GM12878 (cell line): ENCODE measurements around the gene FAM151A. TPM values are rescaled to one million over a fixed set of nuclear protein-coding genes. Genes with fewer than 3 reads are reported as not detected.

Source experiments
- ATAC-seq: fragments of 200-7000 bp; cut with Tn5 transposase; 3 replicates; pipeline ENCODE4 v1.9.1; 2020; ENCODE audit warnings: mild to moderate bottlenecking, moderate library complexity
- BruUV-seq: library from RNA; stranded (reverse); fragments of 400-500 nt; replicated peaks from 2 replicates; lab custom pipeline; 2021; lab: Mats Ljungman, UMichigan
- CTCF ChIA-PET: fragments of 300-600 bp; sonication (Branson Sonifier 250); formaldehyde crosslinking; extraction: SDS; loops from one replicate; lab custom pipeline; 2021; ENCODE audit warnings: inconsistent platforms; lab: Yijun Ruan, JAX
- POLR2A ChIA-PET: fragments of 350-600 bp; formaldehyde crosslinking; extraction: SDS; loops from one replicate; lab custom pipeline; 2021; ENCODE audit warnings: inconsistent platforms; lab: Charles Lee
- RAD21 ChIA-PET: fragments of 300-600 bp; sonication (Branson Sonifier 250); formaldehyde crosslinking; loops from one replicate; lab custom pipeline; 2023; ENCODE audit warnings: antibody characterized with exemption; ENCODE audit not compliant: unreplicated experiment; lab: Charles Lee
- SMC1A ChIA-PET: fragments of 300-600 bp; sonication (Branson Sonifier 250); formaldehyde crosslinking; loops from one replicate; lab custom pipeline; 2023; ENCODE audit not compliant: unreplicated experiment, uncharacterized antibody; lab: Charles Lee
- DNase-seq: peaks from one replicate; pipeline ENCODE4 v3.0.0-alpha.2; 2011; ENCODE audit warnings: low read depth, low spot score
- FAIRE-seq: peaks from 3 replicates; lab custom pipeline; 2011; peaks lifted over from hg19 to GRCh38; lab: Jason Lieb, UNC
- H2AFZ ChIP-seq: 2 replicates; pipeline ENCODE4 v1.6.0; 2011; ENCODE audit warnings: low read depth, low read length, control low read depth; ENCODE audit not compliant: control insufficient read depth
- H3K27ac ChIP-seq: 2 replicates; pipeline ENCODE4 v1.5.1; 2011; ENCODE audit warnings: control low read depth; ENCODE audit not compliant: control insufficient read depth, insufficient read depth
- H3K27me3 ChIP-seq, 2 experiments: replicated peaks in 1 of 2; 2 replicates each; pipeline versions ENCODE4 v1.6.0 to v1.6.1; 2011; ENCODE audit warnings: low read length in 1 of 2; ENCODE audit not compliant: control insufficient read depth in 2 of 2, insufficient read depth in 2 of 2
- H3K36me3 ChIP-seq, 2 experiments: 2 replicates each; pipeline ENCODE4 v1.5.1; 2011; ENCODE audit warnings: low read length in 1 of 2; ENCODE audit not compliant: control insufficient read depth in 2 of 2, insufficient read depth in 2 of 2
- H3K4me1 ChIP-seq: 2 replicates; pipeline ENCODE4 v1.6.1; 2011; ENCODE audit warnings: mild to moderate bottlenecking, low read length, moderate library complexity, mixed read lengths; ENCODE audit not compliant: control insufficient read depth, insufficient read depth
- H3K4me2 ChIP-seq: 2 replicates; pipeline ENCODE4 v1.6.0; 2011; ENCODE audit warnings: control low read depth; ENCODE audit not compliant: control insufficient read depth, insufficient read depth
- H3K4me3 ChIP-seq: fragments of 200-600 bp; sonication (generic); 2 replicates; pipeline ENCODE4 v1.5.1; 2016
- H3K79me2 ChIP-seq: 2 replicates; pipeline ENCODE4 v1.6.0; 2011; ENCODE audit warnings: low read length; ENCODE audit not compliant: control insufficient read depth, insufficient read depth
- H3K9ac ChIP-seq: 2 replicates; pipeline ENCODE4 v1.8.0; 2011; ENCODE audit warnings: low read length, control low read depth, mixed read lengths; ENCODE audit not compliant: control insufficient read depth, insufficient read depth
- H3K9me3 ChIP-seq: replicated peaks from 3 replicates; pipeline ENCODE4 v1.5.1; 2011; ENCODE audit warnings: mild to moderate bottlenecking, low read length; ENCODE audit not compliant: control insufficient read depth, insufficient read depth
- H4K20me1 ChIP-seq: 2 replicates; pipeline ENCODE4 v1.6.0; 2011; ENCODE audit not compliant: control insufficient read depth, insufficient read depth
- CEBPB ChIP-seq, 2 experiments: fragments of 150-350 bp in 1 of 2; IDR thresholded peaks; 2 replicates each; pipeline ENCODE4 v1.6.1; 2012 to 2014; ENCODE audit warnings: low read depth in 2 of 2, low read length in 2 of 2, borderline replicate concordance in 1 of 2, inconsistent platforms in 1 of 2
- DPF2 ChIP-seq: fragments of 450-650 bp; IDR thresholded peaks from 2 replicates; pipeline ENCODE4 v1.6.1; 2017; ENCODE audit warnings: mild to moderate bottlenecking
- E2F8 ChIP-seq: fragments of 450-650 bp; IDR thresholded peaks from 2 replicates; pipeline ENCODE4 v1.6.1; 2018; ENCODE audit warnings: mild to moderate bottlenecking, low read depth, moderate library complexity; ENCODE audit not compliant: partially characterized antibody
- ESRRA ChIP-seq: IDR thresholded peaks from 2 replicates; pipeline ENCODE4 v1.6.1; 2012; ENCODE audit warnings: mild to moderate bottlenecking, low read length, improper control_type of control experiment
- HCFC1 ChIP-seq: fragments of 150-350 bp; IDR thresholded peaks from 2 replicates; pipeline ENCODE4 v1.6.1; 2014; ENCODE audit warnings: low read length
- IKZF2 ChIP-seq, 2 experiments: fragments of 450-650 bp; IDR thresholded peaks; 2 replicates each; pipeline ENCODE4 v1.6.1; 2017; ENCODE audit warnings: mild to moderate bottlenecking in 2 of 2, moderate library complexity in 2 of 2
- KLF5 ChIP-seq: fragments of 450-650 bp; IDR thresholded peaks from 2 replicates; pipeline ENCODE4 v1.6.1; 2014; ENCODE audit warnings: mild to moderate bottlenecking; ENCODE audit not compliant: partially characterized antibody
- MEF2A ChIP-seq: IDR thresholded peaks from 2 replicates; pipeline ENCODE4 v1.6.1; 2011; ENCODE audit warnings: low read depth, mild to moderate bottlenecking, low read length, moderate library complexity; ENCODE audit not compliant: insufficient read depth
- NKRF ChIP-seq: fragments of 450-650 bp; conservative IDR thresholded peaks from 2 replicates; pipeline ENCODE4 v1.6.1; 2017; ENCODE audit warnings: mild to moderate bottlenecking, moderate library complexity
- RAD51 ChIP-seq: fragments of 450-650 bp; IDR thresholded peaks from 2 replicates; pipeline ENCODE4 v1.6.1; 2016; ENCODE audit warnings: moderate library complexity, mild to moderate bottlenecking, inconsistent platforms
- SP1 ChIP-seq: IDR thresholded peaks from one replicate; pipeline ENCODE4 v1.6.1; 2011; ENCODE audit warnings: low read depth, low read length
- SREBF2 ChIP-seq: IDR thresholded peaks from 2 replicates; pipeline ENCODE4 v1.6.1; 2012; ENCODE audit warnings: mild to moderate bottlenecking, low read length
- STAT3 ChIP-seq: IDR thresholded peaks from 2 replicates; pipeline ENCODE4 v1.6.1; 2011; ENCODE audit warnings: low read depth, low read length, improper control_type of control experiment
- ZBTB40 ChIP-seq: fragments of 450-650 bp; IDR thresholded peaks from 2 replicates; pipeline ENCODE4 v1.6.1; 2016; ENCODE audit warnings: mild to moderate bottlenecking, moderate library complexity, borderline replicate concordance
- ZNF622 ChIP-seq: fragments of 450-650 bp; IDR thresholded peaks from 2 replicates; pipeline ENCODE4 v1.6.1; 2017; ENCODE audit warnings: mild to moderate bottlenecking, inconsistent platforms
- WGBS: methylation state at CpG from one replicate; pipeline ENCODE4 v1.1.6; 2016; ENCODE audit warnings: low lambda C conversion rate; ENCODE audit not compliant: insufficient replicate concordance, insufficient coverage; ENCODE audit errors: missing lambda C conversion rate; 5-methylcytosine and 5-hydroxymethylcytosine counted together
- in situ Hi-C: fragments of 300-500 bp; cut with MboI; formaldehyde crosslinking; loops from 9 replicates; pipeline ENCODE4 v1.14.3; 2018; ENCODE audit warnings: mixed read lengths
- intact Hi-C: fragments of 100-400 bp; cut with micrococcal nuclease; formaldehyde crosslinking; loops from one replicate; pipeline ENCODE4 v1.14.2; 2022; ENCODE audit not compliant: unreplicated experiment
- polyA plus RNA-seq, 11 experiments: library from polyadenylated mRNA; depleted of rRNA in 4 of 11; unstranded in 6 of 11; stranded (reverse) in 5 of 11; fragments of >200 nt; fragmentation: Nextera tagmentation in 4 of 11; fragmentation: Illumina TruSeq in 1 of 11; extraction: Ambion mirVana in 4 of 11; extraction: Trizol in 1 of 11; gene quantifications; 1 replicate in 1 of 11; 2 replicates in 10 of 11; pipeline versions ENCODE4 v1.2.1 to v1.2.3, GENCODE V29; 2011 to 2016; ENCODE audit warnings: inconsistent platforms in 2 of 11, missing spikeins in 2 of 11, low read depth in 1 of 11
- total RNA-seq, 4 experiments: library from RNA; depleted of rRNA in 3 of 4; stranded (reverse); fragments of >200 nt in 3 of 4; fragmentation: Illumina TruSeq in 1 of 4; extraction: Trizol in 1 of 4; gene quantifications; 2 replicates each; pipeline versions ENCODE4 v1.2.1 to v1.2.3, GENCODE V29; 2013 to 2021
- TF ChIP-seq, protein P1 (sequence below): IDR thresholded peaks from 2 replicates; pipeline ENCODE4 v1.6.1; 2011; ENCODE audit warnings: low read depth, low read length, improper control_type of control experiment, borderline replicate concordance

The FAM151A gene
- total and polyA plus RNA-seq, 10 of the 15 experiments (the other 5 are each of a cell fraction or from before 2014, with no cell fraction given): 0.09 to 0.34 (median 0.14) TPM; not detected in 5

GRCh38 chr1:54559771-54560231 lies 63.5 kb downstream of the FAM151A start:
- in situ Hi-C loops (no loop called here), intact Hi-C loops (no loop called here)
- H3K4me3 ChIP-seq: no peak overlapping the region
- 0% methylated on average over 3 of the region's 3 CpGs for WGBS
- H3K79me2 ChIP-seq: no peaks in the 10 kb centered on the region
- no peak overlapping the region for H3K4me2 ChIP-seq
- FAIRE-seq: no peak
- no peak for TF ChIP-seq CEBPB (IDR thresholded peaks at IDR 0.05; ENCODE audit: borderline replicate concordance in 1 of 2, low read depth in 2 of 2, low read length in 2 of 2)
- TF ChIP-seq RAD51: no peak
- no peak for TF ChIP-seq HCFC1
- no peak for TF ChIP-seq SP1
- TF ChIP-seq IKZF2 (IDR thresholded peaks at IDR 0.05): no peak
- TF ChIP-seq ZBTB40: no peak
- TF ChIP-seq E2F8: no peak
- TF ChIP-seq MEF2A: no peak
- TF ChIP-seq KLF5: no peak
- no peak for TF ChIP-seq DPF2
- TF ChIP-seq SREBF2: no peak
- TF ChIP-seq STAT3: no peak
- no peak for TF ChIP-seq NKRF
- no peak for TF ChIP-seq ESRRA
- no peak for TF ChIP-seq ZNF622
- TF ChIP-seq, protein P1, sequence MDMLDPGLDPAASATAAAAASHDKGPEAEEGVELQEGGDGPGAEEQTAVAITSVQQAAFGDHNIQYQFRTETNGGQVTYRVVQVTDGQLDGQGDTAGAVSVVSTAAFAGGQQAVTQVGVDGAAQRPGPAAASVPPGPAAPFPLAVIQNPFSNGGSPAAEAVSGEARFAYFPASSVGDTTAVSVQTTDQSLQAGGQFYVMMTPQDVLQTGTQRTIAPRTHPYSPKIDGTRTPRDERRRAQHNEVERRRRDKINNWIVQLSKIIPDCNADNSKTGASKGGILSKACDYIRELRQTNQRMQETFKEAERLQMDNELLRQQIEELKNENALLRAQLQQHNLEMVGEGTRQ: no peak
- CTCF ChIA-PET: no interaction called here
- H3K9ac ChIP-seq: no peak overlapping the region
- SMC1A ChIA-PET: no interaction called here
- no peak for DNase-seq
- no peaks in the 10 kb centered on the region for H3K4me1 ChIP-seq
- no peak overlapping the region for H3K27ac ChIP-seq
- H3K9me3 ChIP-seq: 0 out of 3 replicates have a peak, but pooled peaks cover 2% of the 10 kb centered on the region
- no peak overlapping the region for H2AFZ ChIP-seq
- H3K27me3 ChIP-seq: no peaks in the 10 kb centered on the region; a peak in 1 of 4 replicates
- POLR2A ChIA-PET: no interaction called here
- no peaks in the 10 kb centered on the region for H4K20me1 ChIP-seq
- RAD21 ChIA-PET: no interaction called here
- BruUV-seq: no TSS peak
- no peaks in the 10 kb centered on the region for H3K36me3 ChIP-seq
- ATAC-seq: no peak
